Endothelial cell of umbilical vein (primary cell): Measurements from ENCODE around the gene RND2. TPM values are rescaled to one million over a fixed set of nuclear protein-coding genes. Genes with fewer than 3 reads are reported as not detected.

Experiments
- BruUV-seq: library from RNA; stranded (reverse); fragments of 400-500 nt; replicated peaks from 2 replicates; lab custom pipeline; 2021; lab: Mats Ljungman, UMichigan
- CTCF ChIA-PET: fragments of 300-600, 350-600 bp; sonication (Branson Sonifier 250); formaldehyde crosslinking; loops from one replicate; lab custom pipeline; 2021; ENCODE audit warnings: antibody characterized with exemption, inconsistent platforms; lab: Charles Lee
- POLR2A ChIA-PET: fragments of 300-600, 350-600 bp; sonication (Branson Sonifier 250); formaldehyde crosslinking; loops from one replicate; lab custom pipeline; 2021; ENCODE audit warnings: antibody characterized with exemption, inconsistent platforms; lab: Charles Lee
- DNase-seq: peaks from one replicate; pipeline ENCODE4 v3.0.0-alpha.2; 2011; ENCODE audit warnings: low read depth, low spot score
- FAIRE-seq: peaks from 2 replicates; lab custom pipeline; 2011; peaks lifted over from hg19 to GRCh38; lab: Jason Lieb, UNC
- H2AFZ ChIP-seq: 2 replicates; pipeline ENCODE4 v1.6.0; 2012; ENCODE audit warnings: low read depth, low read length, control low read depth, inconsistent platforms
- H3K27ac ChIP-seq: 2 replicates; pipeline ENCODE4 v1.5.1; 2011; ENCODE audit warnings: low read depth, mild to moderate bottlenecking, control low read depth, low read length, moderate library complexity; ENCODE audit not compliant: insufficient read depth
- H3K27me3 ChIP-seq, 2 experiments: 2 replicates each; pipeline versions ENCODE4 v1.6.0 to v1.6.1; 2011; ENCODE audit warnings: low read length in 2 of 2, mixed read lengths in 1 of 2; ENCODE audit not compliant: control insufficient read depth in 2 of 2, insufficient read depth in 2 of 2
- H3K36me3 ChIP-seq, 2 experiments: 2 replicates in 1 of 2; 3 replicates in 1 of 2; pipeline ENCODE4 v1.5.1; 2011; ENCODE audit warnings: low read length in 2 of 2, mild to moderate bottlenecking in 1 of 2, moderate library complexity in 1 of 2; ENCODE audit not compliant: control insufficient read depth in 2 of 2, insufficient read depth in 2 of 2; ENCODE audit errors: extremely low read depth in 1 of 2
- H3K4me1 ChIP-seq: 3 replicates; pipeline ENCODE4 v1.5.1; 2011; ENCODE audit warnings: mild to moderate bottlenecking, low read length; ENCODE audit not compliant: control insufficient read depth, insufficient read depth; ENCODE audit errors: extremely low read depth
- H3K4me2 ChIP-seq: 2 replicates; pipeline ENCODE4 v1.6.1; 2011; ENCODE audit warnings: low read length, control low read depth, mixed read lengths; ENCODE audit not compliant: insufficient read depth
- H3K4me3 ChIP-seq, 3 experiments: fragments of 200-600 bp in 1 of 3; sonication (generic), shearing (Covaris generic) in 1 of 3; replicated peaks in 1 of 3; 2 replicates each; pipeline ENCODE4 v1.5.1; 2011 to 2016; ENCODE audit warnings: control low read depth in 3 of 3, low read length in 3 of 3, mild to moderate bottlenecking in 2 of 3, inconsistent platforms in 1 of 3, low read depth in 1 of 3, moderate library complexity in 1 of 3; ENCODE audit not compliant: insufficient read depth in 1 of 3
- H3K79me2 ChIP-seq: 2 replicates; pipeline ENCODE4 v1.6.0; 2012; ENCODE audit warnings: low read length, inconsistent platforms; ENCODE audit not compliant: control insufficient read depth, insufficient read depth
- H3K9ac ChIP-seq: replicated peaks from 2 replicates; pipeline ENCODE3; 2011; ENCODE audit warnings: low read length, control low read depth; ENCODE audit not compliant: insufficient read depth; ENCODE audit errors: extremely low read depth
- H3K9me1 ChIP-seq: replicated peaks from 3 replicates; pipeline ENCODE4 v1.6.0; 2011; ENCODE audit warnings: mild to moderate bottlenecking, low read length; ENCODE audit not compliant: control insufficient read depth, insufficient read depth; ENCODE audit errors: extremely low read depth
- H3K9me3 ChIP-seq: replicated peaks from 2 replicates; pipeline ENCODE4 v1.5.1; 2012; ENCODE audit warnings: low read length, inconsistent platforms; ENCODE audit not compliant: control insufficient read depth, insufficient read depth
- H4K20me1 ChIP-seq: replicated peaks from 2 replicates; pipeline ENCODE3; 2011; ENCODE audit warnings: mild to moderate bottlenecking, low read length; ENCODE audit not compliant: control insufficient read depth, insufficient read depth; ENCODE audit errors: extremely low read depth
- FOS ChIP-seq: IDR thresholded peaks from 2 replicates; pipeline ENCODE4 v1.6.1; 2011; ENCODE audit warnings: mild to moderate bottlenecking, low read length, moderate library complexity, borderline replicate concordance; ENCODE audit not compliant: insufficient read depth
- GATA2 ChIP-seq: IDR thresholded peaks from 2 replicates; pipeline ENCODE4 v1.7.0; 2011; ENCODE audit warnings: low read depth, mild to moderate bottlenecking, moderate library complexity, mixed read lengths, low read length; ENCODE audit not compliant: insufficient read length, insufficient read depth
- POLR2A ChIP-seq: IDR thresholded peaks from 2 replicates; pipeline ENCODE4 v1.6.1; 2012; ENCODE audit warnings: low read depth, mild to moderate bottlenecking, control low read depth, low read length
- POLR2AphosphoS5 ChIP-seq: IDR thresholded peaks from 2 replicates; pipeline ENCODE4 v1.6.1; 2012; ENCODE audit warnings: low read depth, mild to moderate bottlenecking, control low read depth, low read length, moderate library complexity; ENCODE audit not compliant: insufficient read depth
- dilution Hi-C: fragments of 300-500 bp; cut with MboI; formaldehyde crosslinking; loops from one replicate; pipeline ENCODE4 v1.15.0; 2019; ENCODE audit warnings: low sequenced_read_pairs; ENCODE audit not compliant: extremely low pct_ligation_motif_present
- intact Hi-C: fragments of 100-400 bp; cut with micrococcal nuclease; formaldehyde crosslinking; loops from one replicate; pipeline ENCODE4 v1.10.0; 2022
- polyA plus RNA-seq, 4 experiments: library from polyadenylated mRNA; depleted of rRNA in 3 of 4; stranded (reverse) in 3 of 4; unstranded in 1 of 4; fragments of >200 nt; gene quantifications; 2 replicates each; pipeline versions ENCODE4 v1.2.1 to v1.2.3, GENCODE V29; 2011 to 2012; ENCODE audit warnings: missing spikeins in 1 of 4
- total RNA-seq: library from RNA; stranded (reverse); gene quantifications from 2 replicates; pipeline ENCODE4 v1.2.3, GENCODE V29; 2021

RND2 gene
- total and polyA plus RNA-seq, 2 donors (not counting 3 experiments of a cell fraction or from before 2014, with no cell fraction given): 0.81 to 0.97 TPM

GRCh38 chr17:43021741-43022512 is 3.1 kb upstream of the RND2 start, which contains the start of gene VAT1:
TSS of gene VAT1 (minus strand) at chr17:43022385. CDS start at chr17:43022322, 63 bp downstream.
- H3K4me1 ChIP-seq: peaks cover 27% of the 10 kb centered on the region
- peak within 1 kb of the TSS; percentile 60 for H3K27ac ChIP-seq
- H3K9me1 ChIP-seq: no peaks in the 10 kb centered on the region
- peaks cover 37% of the 10 kb centered on the region for H3K79me2 ChIP-seq
- dilution Hi-C loops (no loop called here), intact Hi-C loops (loop anchor here (1.0 to 2.0 kb wide), 3 partner anchors 15 to 149 kb away; partner anchors contain the start of genes IFI35, NBR1 and RPL27)
- peak within 1 kb of the TSS; percentile 78 to 97 (median 82) for H3K4me3 ChIP-seq
- peak within 1 kb of the TSS; percentile 71 for H3K9ac ChIP-seq
- ChIA-PET CTCF (interaction anchor here (0.6 to 5.5 kb wide), 3 partner anchors 15 to 294 kb away, joined by 3 to 22 read pairs (median 20); partner anchors contain the start of genes IFI35 and RPL27), POLR2A (interaction anchor here (0.8 to 2.7 kb wide), 3 partner anchors 21 to 294 kb away, joined by 3 to 13 read pairs (median 5); partner anchors contain the start of gene RPL27)
- H2AFZ ChIP-seq: peak within 1 kb of the TSS; percentile 87
- peak within 1 kb of the TSS; percentile 44 for H3K4me2 ChIP-seq
- DNase-seq: peak; percentile 78
- peak; percentile 75 for FAIRE-seq
- peaks cover 0 to 9% of the 10 kb centered on the region in 2 experiments for H3K36me3 ChIP-seq
- no peaks in the 10 kb centered on the region for H3K9me3 ChIP-seq
- H4K20me1 ChIP-seq: no peaks in the 10 kb centered on the region
- H3K27me3 ChIP-seq: no peaks in the 10 kb centered on the region
- TSS peak; percentile 19 for BruUV-seq
- peak; percentile 77 for TF ChIP-seq POLR2A
- no peak for TF ChIP-seq FOS
- TF ChIP-seq POLR2AphosphoS5: peak; percentile 57

- CTCF ChIA-PET: interaction anchor here (1.1 to 3.4 kb wide), 5 partner anchors 27 to 314 kb away, joined by 3 to 20 read pairs (median 9); partner anchors contain the start of gene RPL27
- Histone ChIP-seq H3K4me3 (peak overlapping the region in 1 of 3 experiments; percentile 53), H3K4me2 (no peak overlapping the region), H3K9me3 (no peaks in the 10 kb centered on the region), H3K27ac (no peak overlapping the region), H3K36me3 (no peaks in the 10 kb centered on the region), H2AFZ (peak overlapping the region; percentile 74), H3K9ac (no peak overlapping the region), H3K9me1 (no peaks in the 10 kb centered on the region), H3K79me2 (peaks cover 11% of the 10 kb centered on the region), H3K4me1 (peaks cover 6% of the 10 kb centered on the region), H4K20me1 (no peaks in the 10 kb centered on the region), H3K27me3 (no peaks in the 10 kb centered on the region)
- no peak for TF ChIP-seq GATA2
- dilution Hi-C loops: no loop called here
- intact Hi-C loops: loop anchor here (2.0 kb wide), 1 partner anchor 100 kb away; the partner anchor contains the start of gene BRCA1
- FAIRE-seq: no peak
- no TSS peak for BruUV-seq
- POLR2A ChIA-PET: interaction anchor here (1.6 kb wide), 1 partner anchor 291 kb away, joined by 21 read pairs; no protein-coding TSS in a partner anchor
- DNase-seq: no peak
Measured at GRCh38 chr17:43025290-43025657, 243 bp downstream of the RND2 start.
